IMR-90 (cell line): ENCODE measurements around the gene CIB2. TPM values are rescaled to one million over a fixed set of nuclear protein-coding genes. Genes with fewer than 3 reads are reported as not detected.
A peak's percentile ranks its signal among the peaks of the same experiment; 100 is the strongest.

Experiments
- ATAC-seq: fragments of 200-7000 bp; cut with Tn5 transposase; 2 replicates; pipeline ENCODE4 v1.9.1; 2020; ENCODE audit warnings: low read depth, mild to moderate bottlenecking, moderate library complexity
- BruUV-seq: library from RNA; stranded (reverse); fragments of 400-500 nt; replicated peaks from 2 replicates; lab custom pipeline; 2021; lab: Mats Ljungman, UMichigan
- CTCF ChIA-PET: fragments of 300-600 bp; formaldehyde crosslinking; extraction: SDS; loops from one replicate; lab custom pipeline; 2021; ENCODE audit warnings: antibody characterized with exemption; lab: Yijun Ruan, JAX
- POLR2A ChIA-PET: fragments of 300-600 bp; sonication (Branson Sonifier 250); formaldehyde crosslinking; loops from one replicate; lab custom pipeline; 2022; ENCODE audit warnings: antibody characterized with exemption; ENCODE audit not compliant: unreplicated experiment; lab: Charles Lee
- DNase-seq: peaks from one replicate; pipeline ENCODE4 v3.0.0; 2013
- H2AFZ ChIP-seq: replicated peaks from 2 replicates; pipeline ENCODE3; 2013; ENCODE audit warnings: low read length, mild to moderate bottlenecking; ENCODE audit not compliant: poor library complexity
- H2AK5ac ChIP-seq: 2 replicates; pipeline ENCODE4 v1.6.1; 2013; ENCODE audit warnings: low read depth, low read length, inconsistent platforms
- H2AK9ac ChIP-seq: replicated peaks from 2 replicates; pipeline ENCODE3; 2013; ENCODE audit warnings: mild to moderate bottlenecking, low read depth, low read length, moderate library complexity; ENCODE audit not compliant: poor library complexity
- H2BK120ac ChIP-seq: 2 replicates; pipeline ENCODE4 v1.6.1; 2013; ENCODE audit warnings: low read depth, low read length, inconsistent platforms
- H2BK15ac ChIP-seq: 3 replicates; pipeline ENCODE4 v1.6.1; 2013; ENCODE audit warnings: low read depth, low read length, inconsistent platforms
- H2BK20ac ChIP-seq: 2 replicates; pipeline ENCODE4 v1.6.1; 2013; ENCODE audit warnings: low read depth, mild to moderate bottlenecking, inconsistent platforms, low read length, moderate library complexity
- H2BK5ac ChIP-seq: 2 replicates; pipeline ENCODE4 v1.6.1; 2013; ENCODE audit warnings: mild to moderate bottlenecking, low read depth, low read length, inconsistent platforms; ENCODE audit not compliant: poor library complexity, severe bottlenecking
- H3K14ac ChIP-seq: replicated peaks from 2 replicates; pipeline ENCODE4 v1.6.1; 2013; ENCODE audit warnings: low read depth, low read length, inconsistent platforms
- H3K18ac ChIP-seq: 2 replicates; pipeline ENCODE4 v1.6.1; 2013; ENCODE audit warnings: low read depth, low read length, control low read depth
- H3K23ac ChIP-seq: 2 replicates; pipeline ENCODE4 v1.6.1; 2013; ENCODE audit warnings: low read depth, low read length, inconsistent platforms
- H3K27ac ChIP-seq: 2 replicates; pipeline ENCODE4 v1.5.1; 2013; ENCODE audit warnings: mild to moderate bottlenecking, control low read depth, low read length; ENCODE audit not compliant: insufficient read depth
- H3K27me3 ChIP-seq: 2 replicates; pipeline ENCODE4 v1.6.1; 2013; ENCODE audit warnings: low read length; ENCODE audit not compliant: control insufficient read depth, insufficient read depth
- H3K36me3 ChIP-seq: 2 replicates; pipeline ENCODE4 v1.6.1; 2013; ENCODE audit warnings: low read length, mixed read lengths; ENCODE audit not compliant: control insufficient read depth, insufficient read depth
- H3K4ac ChIP-seq: 2 replicates; pipeline ENCODE4 v1.6.1; 2013; ENCODE audit warnings: low read depth, low read length, inconsistent platforms
- H3K4me1 ChIP-seq: 2 replicates; pipeline ENCODE4 v1.6.1; 2013; ENCODE audit warnings: low read length, mixed read lengths; ENCODE audit not compliant: control insufficient read depth, insufficient read depth
- H3K4me2 ChIP-seq: 2 replicates; pipeline ENCODE4 v1.6.1; 2013; ENCODE audit warnings: low read depth, mild to moderate bottlenecking, control low read depth, low read length, moderate library complexity
- H3K4me3 ChIP-seq: 2 replicates; pipeline ENCODE4 v1.5.1; 2013; ENCODE audit warnings: low read depth, mild to moderate bottlenecking, control low read depth, low read length, moderate library complexity; ENCODE audit not compliant: insufficient read depth
- H3K56ac ChIP-seq: 2 replicates; pipeline ENCODE4 v1.6.1; 2013; ENCODE audit warnings: low read length, inconsistent platforms; ENCODE audit not compliant: insufficient read depth; ENCODE audit errors: extremely low read depth
- H3K79me1 ChIP-seq, 2 experiments: 2 replicates each; pipeline ENCODE4 v1.6.1; 2013; ENCODE audit warnings: low read length in 2 of 2, inconsistent platforms in 1 of 2, low read depth in 1 of 2
- H3K9ac ChIP-seq: 2 replicates; pipeline ENCODE4 v1.6.1; 2013; ENCODE audit warnings: low read depth, low read length, control low read depth
- H3K9me1 ChIP-seq: 2 replicates; pipeline ENCODE4 v1.6.1; 2013; ENCODE audit warnings: low read length, inconsistent platforms; ENCODE audit not compliant: insufficient read depth
- H3K9me3 ChIP-seq: 2 replicates; pipeline ENCODE4 v1.6.1; 2013; ENCODE audit warnings: low read length; ENCODE audit not compliant: control insufficient read depth, insufficient read depth
- H4K20me1 ChIP-seq: 2 replicates; pipeline ENCODE4 v1.6.1; 2013; ENCODE audit warnings: low read length, inconsistent platforms; ENCODE audit not compliant: insufficient read depth
- H4K5ac ChIP-seq: 2 replicates; pipeline ENCODE4 v1.6.1; 2013; ENCODE audit warnings: mild to moderate bottlenecking, low read depth, low read length, control low read depth
- H4K8ac ChIP-seq, 2 experiments: 2 replicates each; pipeline ENCODE4 v1.6.1; 2013; ENCODE audit warnings: low read depth in 2 of 2, low read length in 2 of 2, control low read depth in 1 of 2, inconsistent platforms in 1 of 2
- H4K91ac ChIP-seq: 2 replicates; pipeline ENCODE4 v1.6.1; 2013; ENCODE audit warnings: low read depth, low read length, inconsistent platforms; ENCODE audit not compliant: insufficient read depth
- FOS ChIP-seq: fragments of 150-350 bp; IDR thresholded peaks from 2 replicates; pipeline ENCODE4 v1.6.1; 2016; ENCODE audit warnings: low read depth, low read length
- MAFK ChIP-seq: IDR thresholded peaks from 2 replicates; pipeline ENCODE4 v1.6.1; 2012; ENCODE audit warnings: low read depth, low read length, improper control_type of control experiment
- WGBS, 2 experiments: methylation state at CpG; one replicate each; pipeline versions ENCODE4 v1.1.5 to v1.1.7; 2013; ENCODE audit warnings: missing lambda C conversion rate in 2 of 2; ENCODE audit not compliant: insufficient read length in 1 of 2; ENCODE audit errors: extremely low coverage in 2 of 2; 5-methylcytosine and 5-hydroxymethylcytosine counted together
- dilution Hi-C: fragments of 300-500 bp; cut with HindIII; formaldehyde crosslinking; loops from one replicate; pipeline ENCODE4 v1.14.3; 2018; ENCODE audit warnings: low sequenced_read_pairs; ENCODE audit not compliant: unreplicated experiment
- in situ Hi-C: fragments of 300-500 bp; cut with MboI; formaldehyde crosslinking; loops from 3 replicates; pipeline ENCODE4 v1.14.3; 2019; ENCODE audit warnings: low sequenced_read_pairs, inconsistent platforms, mixed read lengths
- intact Hi-C: fragments of 100-400 bp; cut with micrococcal nuclease; formaldehyde crosslinking; loops from 2 replicates; pipeline ENCODE4 v1.10.0; 2022
- polyA plus RNA-seq, 3 experiments: library from polyadenylated mRNA; depleted of rRNA; stranded (reverse); fragments of >200 nt; gene quantifications; 2 replicates each; pipeline ENCODE4 v1.2.3, GENCODE V29; 2012; ENCODE audit warnings: low replicate concordance in 1 of 3
- total RNA-seq: library from RNA; depleted of rRNA; stranded (reverse); fragments of >200 nt; gene quantifications from 2 replicates; pipeline ENCODE4 v1.2.3, GENCODE V29; 2012

Gene CIB2
- total and polyA plus RNA-seq, 2 of the 4 experiments (the other 2 are of a cell fraction): 2.2 to 2.4 TPM

DNA sequence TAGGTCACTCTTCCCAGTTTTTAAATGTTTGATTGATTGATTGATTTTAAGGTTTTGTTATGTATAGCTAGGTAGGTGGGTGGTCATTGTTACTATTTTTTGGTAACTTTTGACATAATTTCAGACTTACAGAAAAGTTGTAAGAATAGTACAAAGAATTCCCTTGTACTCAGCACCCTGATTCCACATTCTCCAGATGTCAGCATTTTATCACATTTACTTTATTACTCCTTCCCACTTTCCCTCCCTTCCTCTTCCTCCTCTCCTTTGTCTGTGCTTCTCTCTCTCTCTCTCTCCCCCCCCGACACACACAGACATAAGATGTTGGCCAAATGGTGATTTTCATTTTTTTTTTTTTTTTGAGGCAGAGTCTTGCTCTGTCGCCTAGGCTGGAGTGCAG, 32.8 kb upstream of the CIB2 start:
- TF ChIP-seq FOS (no peak), MAFK (peak; percentile 46; the same call in 1 of the 2 replicates)
- H2AK5ac ChIP-seq: no peak overlapping the region

More for the DNA sequence above, 32.8 kb upstream of the CIB2 start:
- DNase-seq (no peak), ATAC-seq (no peak)
- no peak overlapping the region for H3K18ac ChIP-seq
- no peak overlapping the region for H3K27ac ChIP-seq
- POLR2A ChIA-PET: no interaction called here
- no peaks in the 10 kb centered on the region for H4K20me1 ChIP-seq
- no peak overlapping the region for H3K9ac ChIP-seq
- H3K56ac ChIP-seq: no peak overlapping the region
- no peak overlapping the region for H2BK5ac ChIP-seq
- H3K79me1 ChIP-seq: no peaks in the 10 kb centered on the region
- dilution Hi-C loops: no loop called here
- H4K5ac ChIP-seq: no peak overlapping the region
- H2BK120ac ChIP-seq: no peak overlapping the region
- in situ Hi-C loops: no loop called here
- H3K23ac ChIP-seq: no peak overlapping the region
- no TSS peak for BruUV-seq
- intact Hi-C loops: no loop called here
- H3K4me1 ChIP-seq: no peaks in the 10 kb centered on the region
- no peak overlapping the region for H3K4me3 ChIP-seq
- no peak overlapping the region for H2AK9ac ChIP-seq
- no peaks in the 10 kb centered on the region for H3K9me3 ChIP-seq
- H2BK15ac ChIP-seq: no peak overlapping the region
- no CpG with 5 or more reads among the region's 2 CpGs for WGBS, 2 experiments
- no peaks in the 10 kb centered on the region; the same call in 1 of the 2 replicates for H3K9me1 ChIP-seq
- no peak overlapping the region for H4K91ac ChIP-seq
- H4K8ac ChIP-seq: no peak overlapping the region
- H3K27me3 ChIP-seq: no peaks in the 10 kb centered on the region
- CTCF ChIA-PET: interaction anchor here (0.6 kb wide), 1 partner anchor 285 kb away, joined by 3 read pairs; no protein-coding TSS in a partner anchor
- no peak overlapping the region for H2BK20ac ChIP-seq
- no peak overlapping the region for H3K4me2 ChIP-seq
- H3K4ac ChIP-seq: no peak overlapping the region
- no peak overlapping the region for H3K14ac ChIP-seq
- H3K36me3 ChIP-seq: peaks cover 43% of the 10 kb centered on the region
- H2AFZ ChIP-seq: no peak overlapping the region
